Measurements from ENCODE around the gene EPS8L3. TPM values are rescaled to one million over a fixed set of nuclear protein-coding genes. Genes with fewer than 3 reads are reported as not detected.

Gene EPS8L3
- total RNA-seq, 2 donors from 2014 or later: 0.19 TPM; not detected in 1

GRCh38 chr1:109794319-109795132 is 30.8 kb upstream of the EPS8L3 start:
- H3K9me3 ChIP-seq: no peaks in the 10 kb centered on the region
- peaks cover 0 to 61% of the 10 kb centered on the region in 2 donors for H3K4me1 ChIP-seq
- no peaks in the 10 kb centered on the region for H3K27me3 ChIP-seq
- H3K27ac ChIP-seq: peak overlapping the region in 1 of 2 donors; percentile 11
- no peaks in the 10 kb centered on the region for H3K36me3 ChIP-seq
- TF ChIP-seq CTCF (IDR thresholded peaks at IDR 0.05): no peak
- no peak for DNase-seq (ENCODE audit: low spot score)
- no peak overlapping the region for H3K4me3 ChIP-seq

- TF ChIP-seq CTCF (IDR thresholded peaks at IDR 0.05): no peak
- peak overlapping the region; percentile 14 to 38 for H3K27ac ChIP-seq
- H3K4me1 ChIP-seq: peaks cover 0 to 61% of the 10 kb centered on the region in 2 donors
- H3K9me3 ChIP-seq: no peaks in the 10 kb centered on the region
- no peak overlapping the region for H3K4me3 ChIP-seq
- DNase-seq (ENCODE audit: low spot score): no peak
- H3K36me3 ChIP-seq: no peaks in the 10 kb centered on the region
- no peaks in the 10 kb centered on the region for H3K27me3 ChIP-seq
These were observed 30.0 kb upstream of the EPS8L3 start for GRCh38 chr1:109793486-109794318.

DNA sequence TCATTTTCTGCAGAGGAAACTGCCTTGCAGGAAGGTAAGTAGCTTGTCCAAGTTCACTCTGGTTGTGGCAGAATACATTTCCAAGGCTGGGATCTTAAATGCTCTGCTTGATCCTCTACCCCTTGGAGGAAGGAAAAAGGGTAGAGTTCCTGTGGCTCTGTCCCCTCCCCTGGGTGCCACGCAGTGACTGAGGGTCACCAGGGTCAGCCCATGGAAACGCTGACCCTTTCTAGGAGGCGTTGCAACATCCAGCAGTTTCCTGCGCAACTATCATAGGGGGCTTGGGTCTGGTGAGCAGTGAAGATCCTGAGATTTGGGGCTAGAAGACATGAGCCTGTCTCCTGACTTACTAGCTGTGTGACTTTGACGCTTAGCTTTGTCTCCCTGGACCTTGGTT is 29.4 kb upstream of the EPS8L3 start:
- TF ChIP-seq CTCF (IDR thresholded peaks at IDR 0.05): no peak
- no peaks in the 10 kb centered on the region for H3K9me3 ChIP-seq
- DNase-seq (ENCODE audit: low spot score): no peak
- H3K27ac ChIP-seq: peak overlapping the region; percentile 14 to 38
- H3K36me3 ChIP-seq: no peaks in the 10 kb centered on the region
- no peak overlapping the region for H3K4me3 ChIP-seq
- no peaks in the 10 kb centered on the region for H3K27me3 ChIP-seq
- peaks cover 0 to 63% of the 10 kb centered on the region in 2 donors for H3K4me1 ChIP-seq

DNA sequence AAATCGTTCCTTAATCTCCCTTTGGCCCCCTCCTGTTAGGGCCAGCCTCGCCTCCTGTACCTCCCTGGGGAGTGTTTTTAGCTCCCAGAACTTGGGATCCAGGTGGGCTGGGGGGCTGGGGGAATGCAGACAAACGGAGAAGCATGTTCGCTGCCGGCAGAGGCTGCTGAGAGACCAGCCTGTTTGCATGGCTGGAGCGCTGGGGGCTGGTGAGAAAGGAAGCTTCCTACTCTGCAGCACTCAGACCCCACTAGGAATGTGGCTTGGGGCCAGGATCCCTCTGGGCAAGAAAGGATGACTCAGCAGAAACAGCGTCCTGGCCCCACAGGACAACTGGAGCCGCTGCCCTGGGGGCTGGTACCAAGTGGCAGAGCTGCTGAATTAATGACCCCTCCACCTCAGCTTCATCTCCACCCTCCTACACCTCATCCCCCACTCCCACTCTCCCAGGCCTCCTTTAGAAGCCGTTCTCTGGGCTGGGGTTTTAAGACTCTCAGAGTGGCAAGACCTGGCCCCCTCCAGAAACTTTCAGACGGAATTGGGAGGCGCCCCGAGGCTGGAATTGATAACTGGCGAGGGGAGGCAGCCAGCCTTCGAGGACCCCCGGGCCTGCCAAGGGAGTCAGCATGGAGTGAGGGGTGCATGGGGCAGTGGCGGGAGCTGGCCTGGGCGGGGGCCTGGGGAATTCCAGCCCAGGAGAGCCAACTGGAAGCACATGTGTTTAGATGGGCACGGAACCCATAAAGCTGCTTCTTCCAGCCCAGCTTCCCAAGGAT is 28.5 kb upstream of the EPS8L3 start:
- Histone ChIP-seq H3K9me3 (no peaks in the 10 kb centered on the region), H3K27ac (peak overlapping the region in 1 of 2 donors; percentile 52), H3K4me1 (peaks cover 0 to 66% of the 10 kb centered on the region in 2 donors), H3K4me3 (no peak overlapping the region), H3K27me3 (no peaks in the 10 kb centered on the region), H3K36me3 (no peaks in the 10 kb centered on the region)
- peak; percentile 76 for DNase-seq (ENCODE audit: low spot score)
- TF ChIP-seq CTCF (IDR thresholded peaks at IDR 0.05): peak in 1 of 2 donors; percentile 68

DNA sequence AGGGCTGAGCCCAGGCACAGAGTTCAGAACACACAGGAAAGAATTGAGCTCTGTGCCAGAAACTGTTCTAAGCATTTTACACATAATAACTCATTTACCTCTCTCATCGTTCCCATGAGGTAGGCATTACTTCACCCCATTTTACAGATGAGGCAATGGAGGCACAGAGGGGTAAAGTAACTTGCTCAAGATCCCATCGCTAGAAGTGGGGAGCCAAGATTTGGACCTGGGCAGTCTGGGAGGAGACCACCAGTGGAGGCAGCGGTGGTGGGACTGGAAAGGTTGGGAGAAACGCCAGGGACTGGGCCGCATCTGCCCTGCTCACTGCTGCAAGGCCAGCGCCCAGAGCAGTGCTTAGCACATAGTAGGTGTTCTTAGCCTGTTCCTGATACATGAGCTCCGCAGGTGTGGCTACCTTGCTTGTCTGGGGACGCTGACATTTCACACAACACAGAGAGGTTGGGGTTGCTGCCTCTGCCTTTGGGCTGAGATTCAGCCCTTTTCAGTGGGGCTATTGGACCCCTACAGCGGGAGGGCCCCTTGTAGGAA is 27.8 kb upstream of the EPS8L3 start:
- DNase-seq (ENCODE audit: low spot score): no peak
- no peak overlapping the region for H3K4me3 ChIP-seq
- no peaks in the 10 kb centered on the region for H3K9me3 ChIP-seq
- TF ChIP-seq CTCF (IDR thresholded peaks at IDR 0.05): no peak
- no peaks in the 10 kb centered on the region for H3K36me3 ChIP-seq
- peak overlapping the region in 1 of 2 donors; percentile 6 for H3K27ac ChIP-seq
- no peaks in the 10 kb centered on the region for H3K27me3 ChIP-seq
- H3K4me1 ChIP-seq: peaks cover 0 to 62% of the 10 kb centered on the region in 2 donors

All from right atrium auricular region (tissue), 2 donors.